Activated naive CD4-positive, alpha-beta T cell treated with Interleukin-2 at 50 U/mL for 16 hours (primary cell): ENCODE measurements around the gene PMM2.
"Not testable (repeated sequence)": the region's sequence is repeated elsewhere in the genome, so short reads cannot be mapped to it uniquely, and the experiment has no call there.

Source experiments
- DNase-seq: peaks from one replicate; pipeline ENCODE4 v3.0.0-alpha.2; 2020

The PMM2 gene

GRCh38 chr16:8822403-8822802 is 24.8 kb downstream of the PMM2 start:
- DNase-seq = no peak

- no peak for DNase-seq
Measured at GRCh38 chr16:8826278-8826879, 28.7 kb downstream of the PMM2 start.

GRCh38 chr16:8828541-8829165 is 31.0 kb downstream of the PMM2 start:
- no peak for DNase-seq

GRCh38 chr16:8831450-8831849 is 33.8 kb downstream of the PMM2 start:
- DNase-seq = no peak

GRCh38 chr16:8831871-8832716 is 34.5 kb downstream of the PMM2 start:
- no peak for DNase-seq

GRCh38 chr16:8832717-8833105 is 35.1 kb downstream of the PMM2 start:
- no peak for DNase-seq

GRCh38 chr16:8836797-8837196 is 39.2 kb downstream of the PMM2 start:
- not testable (repeated sequence) for DNase-seq

- not testable (repeated sequence) for DNase-seq
Measured at GRCh38 chr16:8837594-8837993, 40.0 kb downstream of the PMM2 start.

- DNase-seq = not testable (repeated sequence)
Measured at GRCh38 chr16:8842016-8842415, 44.4 kb downstream of the PMM2 start.

GRCh38 chr16:8843296-8843695 is 45.7 kb downstream of the PMM2 start:
- not testable (repeated sequence) for DNase-seq

GRCh38 chr16:8845699-8846298 is 48.2 kb downstream of the PMM2 start:
- no peak for DNase-seq

- no peak for DNase-seq
Measured at GRCh38 chr16:8846401-8846932, 48.8 kb downstream of the PMM2 start.

- DNase-seq = no peak
Measured at GRCh38 chr16:8847145-8847544, 49.5 kb downstream of the PMM2 start.

- no peak for DNase-seq
Measured at GRCh38 chr16:8847623-8848022, 50.0 kb downstream of the PMM2 start.

- no peak for DNase-seq
Measured at GRCh38 chr16:8848231-8848938, 50.7 kb downstream of the PMM2 start.

GRCh38 chr16:8848939-8849391 is 51.3 kb downstream of the PMM2 start:
- no peak for DNase-seq

GRCh38 chr16:8849411-8850011 is 51.9 kb downstream of the PMM2 start:
- DNase-seq = no peak

GRCh38 chr16:8850279-8850885 is 52.7 kb downstream of the PMM2 start:
- DNase-seq = no peak

- no peak for DNase-seq
Measured at GRCh38 chr16:8851761-8852403, 54.2 kb downstream of the PMM2 start.

- DNase-seq = no peak
Measured at GRCh38 chr16:8852534-8852933, 54.9 kb downstream of the PMM2 start.

- no peak for DNase-seq
Measured at GRCh38 chr16:8853150-8853549, 55.5 kb downstream of the PMM2 start.
